AG04449 (cell line): ENCODE measurements around the gene SH3GL2.

Experiments used
- CTCF ChIA-PET: fragments of 350-600 bp; formaldehyde crosslinking; extraction: SDS; loops from one replicate; lab custom pipeline; 2021; ENCODE audit warnings: antibody characterized with exemption; lab: Yijun Ruan, JAX
- POLR2A ChIA-PET: fragments of 400-600, 350-600 bp; formaldehyde crosslinking; extraction: SDS; loops from one replicate; lab custom pipeline; 2020; ENCODE audit warnings: antibody characterized with exemption, inconsistent platforms; lab: Yijun Ruan, JAX
- DNase-seq: peaks from one replicate; pipeline ENCODE4 v3.0.0-alpha.2; 2010; ENCODE audit warnings: low read depth, low spot score
- H3K4me3 ChIP-seq: 2 replicates; pipeline ENCODE4 v1.5.1; 2011; ENCODE audit warnings: low read depth, mild to moderate bottlenecking, control low read depth, low read length
- TF ChIP-seq, protein P1 (sequence below): IDR thresholded peaks from one replicate; pipeline ENCODE4 v1.5.1; 2011; ENCODE audit warnings: mild to moderate bottlenecking, moderate library complexity, low read length, control low read depth, inconsistent platforms; ENCODE audit not compliant: insufficient read depth; ENCODE audit errors: missing control alignments

The SH3GL2 gene

DNA sequence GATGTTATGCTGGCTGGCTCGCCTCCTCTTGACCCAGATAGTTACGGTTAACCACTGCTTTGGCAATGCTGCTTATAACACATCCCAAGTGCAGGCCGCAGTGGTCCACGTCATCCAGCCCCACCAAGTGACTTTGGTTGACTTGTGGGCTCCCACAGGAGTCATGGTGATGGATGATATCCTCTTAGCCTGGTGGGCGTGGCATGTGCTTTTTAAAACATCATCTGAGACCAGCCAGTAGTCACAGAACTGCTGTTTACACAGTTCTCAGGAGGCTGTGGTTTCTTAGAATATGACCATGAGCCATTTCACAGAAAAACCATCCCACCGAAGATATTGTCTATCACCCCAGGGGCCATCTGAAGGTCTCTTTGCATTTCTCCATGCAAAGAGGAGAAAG is 216.9 kb downstream of the SH3GL2 start:
- POLR2A ChIA-PET = no interaction called here
- TF ChIP-seq, protein P1, sequence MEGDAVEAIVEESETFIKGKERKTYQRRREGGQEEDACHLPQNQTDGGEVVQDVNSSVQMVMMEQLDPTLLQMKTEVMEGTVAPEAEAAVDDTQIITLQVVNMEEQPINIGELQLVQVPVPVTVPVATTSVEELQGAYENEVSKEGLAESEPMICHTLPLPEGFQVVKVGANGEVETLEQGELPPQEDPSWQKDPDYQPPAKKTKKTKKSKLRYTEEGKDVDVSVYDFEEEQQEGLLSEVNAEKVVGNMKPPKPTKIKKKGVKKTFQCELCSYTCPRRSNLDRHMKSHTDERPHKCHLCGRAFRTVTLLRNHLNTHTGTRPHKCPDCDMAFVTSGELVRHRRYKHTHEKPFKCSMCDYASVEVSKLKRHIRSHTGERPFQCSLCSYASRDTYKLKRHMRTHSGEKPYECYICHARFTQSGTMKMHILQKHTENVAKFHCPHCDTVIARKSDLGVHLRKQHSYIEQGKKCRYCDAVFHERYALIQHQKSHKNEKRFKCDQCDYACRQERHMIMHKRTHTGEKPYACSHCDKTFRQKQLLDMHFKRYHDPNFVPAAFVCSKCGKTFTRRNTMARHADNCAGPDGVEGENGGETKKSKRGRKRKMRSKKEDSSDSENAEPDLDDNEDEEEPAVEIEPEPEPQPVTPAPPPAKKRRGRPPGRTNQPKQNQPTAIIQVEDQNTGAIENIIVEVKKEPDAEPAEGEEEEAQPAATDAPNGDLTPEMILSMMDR = no peak

DNA sequence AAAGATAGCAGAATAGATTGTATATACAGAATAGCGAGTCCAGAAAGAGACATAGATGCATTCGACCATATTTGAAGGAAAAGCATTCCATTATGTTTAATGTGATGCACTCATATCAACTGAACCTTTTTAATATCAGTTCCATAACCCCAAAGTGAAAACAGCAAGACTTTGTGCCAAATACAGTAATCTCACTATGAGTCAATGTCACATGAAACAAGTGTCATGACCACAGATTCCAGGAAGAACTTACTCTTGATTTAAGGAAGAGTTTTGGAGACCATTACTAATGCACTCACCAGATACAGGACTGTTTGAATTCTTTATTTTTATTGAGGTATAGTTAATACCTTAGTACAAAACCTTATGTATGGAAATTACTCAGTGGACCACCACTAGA is 220.5 kb downstream of the SH3GL2 start:
- no peak for DNase-seq
- ChIA-PET POLR2A (no interaction called here), CTCF (interaction anchor here (0.6 to 7.7 kb wide), 4 partner anchors 13 to 266 kb away, joined by 3 to 76 read pairs (median 32); no protein-coding TSS in a partner anchor)
- no peak overlapping the region for H3K4me3 ChIP-seq
- TF ChIP-seq, protein P1 = no peak

More for the DNA sequence above, 216.9 kb downstream of the SH3GL2 start:
- no peak for DNase-seq
- no peak overlapping the region for H3K4me3 ChIP-seq
- CTCF ChIA-PET = interaction anchor here (1.3 to 1.8 kb wide), 2 partner anchors 15 to 263 kb away, joined by 4 to 5 read pairs; no protein-coding TSS in a partner anchor

DNA sequence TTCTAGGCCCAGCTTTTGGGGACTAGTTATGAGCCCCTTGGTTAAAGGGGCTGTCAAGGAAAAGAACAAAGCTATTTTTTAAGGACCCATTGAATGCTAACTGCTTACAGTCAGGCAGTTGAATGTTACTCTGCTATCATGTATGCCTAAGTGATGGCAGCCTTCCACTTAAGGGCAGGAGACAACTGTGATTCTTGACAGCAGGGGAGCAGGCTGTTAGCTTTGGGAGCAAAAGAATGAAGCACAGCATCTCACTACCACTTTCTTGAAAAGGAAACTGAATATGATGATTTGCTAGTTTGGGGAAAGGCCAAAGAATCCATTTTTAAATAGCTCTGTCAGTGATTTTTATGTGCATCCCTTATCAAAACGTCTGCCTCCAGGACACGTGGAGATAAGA is 221.6 kb downstream of the SH3GL2 start:
- ChIA-PET CTCF (interaction anchor here (1.2 to 7.7 kb wide), 4 partner anchors 12 to 1228 kb away, joined by 3 to 76 read pairs (median 46); no protein-coding TSS in a partner anchor), POLR2A (no interaction called here)
- DNase-seq = no peak
- no peak overlapping the region for H3K4me3 ChIP-seq
- TF ChIP-seq, protein P1 = no peak

DNA sequence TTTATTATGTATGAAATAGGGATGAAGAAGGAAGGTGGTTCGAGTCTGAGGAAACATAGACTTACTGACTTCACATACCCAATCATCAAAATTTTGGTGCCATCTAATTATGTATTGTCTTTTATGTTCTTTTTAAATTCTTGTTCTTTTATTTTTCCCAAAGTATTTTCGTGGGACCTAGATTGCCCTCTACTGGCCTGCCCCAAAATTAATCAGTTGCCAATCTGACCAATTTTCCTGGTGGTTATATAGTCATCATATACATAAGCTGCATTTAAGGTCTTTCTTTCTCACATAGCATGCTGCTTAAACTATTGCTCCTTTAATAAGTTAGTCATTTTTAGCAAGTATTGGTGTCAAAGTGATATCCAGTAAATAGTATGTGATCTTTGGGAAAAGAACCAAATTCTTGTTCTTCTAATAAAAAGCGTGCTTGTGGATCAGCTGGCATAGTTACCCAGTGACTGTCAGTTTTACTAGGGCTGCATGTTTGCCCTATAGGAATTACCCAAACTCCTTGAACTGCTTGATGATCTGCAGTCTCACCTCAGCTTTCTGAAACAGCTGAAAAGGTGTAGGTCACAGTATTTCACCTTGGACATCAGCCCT is 223.5 kb downstream of the SH3GL2 start:
- TF ChIP-seq, protein P1 = peak; percentile 22
- ChIA-PET POLR2A (no interaction called here), CTCF (interaction anchor here (0.6 to 7.7 kb wide), 12 partner anchors 10 to 739 kb away, joined by 3 to 76 read pairs (median 6); no protein-coding TSS in a partner anchor)
- H3K4me3 ChIP-seq = no peak overlapping the region
- no peak for DNase-seq

DNA sequence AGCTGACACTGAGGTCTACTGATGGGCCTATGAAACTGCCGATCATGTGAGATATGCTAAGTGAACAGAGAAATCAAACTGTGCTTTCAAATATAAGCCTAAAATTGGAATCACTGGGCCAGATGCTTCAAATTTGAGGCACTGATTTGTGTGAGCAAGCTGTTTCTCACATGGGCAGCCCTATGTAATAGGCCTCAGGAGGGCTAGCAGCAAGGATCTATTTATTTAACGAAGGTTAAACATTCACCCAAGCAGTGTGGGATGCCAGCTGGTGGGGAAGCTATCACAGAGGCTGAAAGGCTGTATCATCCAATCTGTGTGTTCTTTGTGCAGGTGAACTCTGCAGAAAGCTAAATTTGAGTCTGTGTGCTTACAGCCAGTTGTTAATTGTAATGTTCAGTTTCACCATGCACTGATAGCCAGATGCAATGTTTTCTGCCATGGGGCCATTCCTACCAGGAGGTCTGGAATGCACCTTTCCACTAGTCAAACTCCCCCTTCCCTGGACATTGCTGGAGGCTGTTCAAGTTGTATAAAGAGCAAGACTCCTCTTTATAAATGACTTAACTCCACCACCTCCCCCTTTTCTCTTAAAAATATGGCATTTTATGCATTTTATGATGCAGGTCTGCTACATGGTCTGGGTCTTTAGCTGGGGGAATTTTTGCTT is 228.9 kb downstream of the SH3GL2 start:
- CTCF ChIA-PET = interaction anchor here (0.8 to 1.0 kb wide), 3 partner anchors 278 to 1206 kb away, joined by 3 to 4 read pairs (median 3); no protein-coding TSS in a partner anchor
- TF ChIP-seq, protein P1 = no peak
- no peak for DNase-seq
- POLR2A ChIA-PET = no interaction called here
- no peak overlapping the region for H3K4me3 ChIP-seq

DNA sequence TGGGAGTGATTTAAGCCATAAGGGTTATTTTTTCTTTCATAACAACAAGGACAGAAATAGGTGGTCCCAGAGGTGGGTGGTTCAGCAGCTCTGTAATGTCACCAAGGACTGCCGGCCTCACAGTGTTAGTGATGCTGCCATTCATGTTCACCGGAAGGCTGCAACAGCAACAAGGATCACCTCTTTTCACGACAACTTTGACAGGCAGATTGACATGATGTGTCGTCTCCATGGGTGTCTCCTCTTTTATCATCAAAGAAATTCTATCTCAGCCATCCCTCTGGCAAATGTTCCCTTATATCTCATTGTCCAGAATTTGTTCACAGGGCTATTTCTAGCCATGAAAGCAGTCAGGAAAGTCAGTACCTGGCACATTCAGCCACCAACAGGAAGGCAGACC is 231.5 kb downstream of the SH3GL2 start:
- TF ChIP-seq, protein P1 = no peak
- POLR2A ChIA-PET = no interaction called here
- no peak for DNase-seq
- no peak overlapping the region for H3K4me3 ChIP-seq
- CTCF ChIA-PET = interaction anchor here (0.6 to 5.9 kb wide), 27 partner anchors 8 to 1239 kb away, joined by 3 to 94 read pairs (median 6); partner anchors contain the start of gene RRAGA
